NCI-H2227 treated with DMSO at 0.1 percent for 48 hours (cell line): ENCODE measurements around the gene DPP7.

Experiments used
- DNase-seq: peaks from one replicate; lab custom pipeline; 2025; lab: John Stamatoyannopoulos, UW

DPP7 gene

GRCh38 chr9:137111788-137112563 is 2.6 kb downstream of the DPP7 start:
- no peak for DNase-seq

GRCh38 chr9:137110911-137111787 is 3.4 kb downstream of the DPP7 start:
- DNase-seq, result no peak

- DNase-seq, result no peak
Measured at GRCh38 chr9:137110147-137110910, 4.2 kb downstream of the DPP7 start.

GRCh38 chr9:137109250-137110146 is 5.0 kb downstream of the DPP7 start:
- DNase-seq, result no peak

GRCh38 chr9:137108608-137109249 is 5.8 kb downstream of the DPP7 start:
- no peak for DNase-seq

- DNase-seq, result no peak
Measured at GRCh38 chr9:137107982-137108381, 6.6 kb downstream of the DPP7 start.

GRCh38 chr9:137107312-137107921 is 7.1 kb downstream of the DPP7 start:
- DNase-seq, result no peak

GRCh38 chr9:137106662-137107250 is 7.8 kb downstream of the DPP7 start:
- no peak for DNase-seq

GRCh38 chr9:137105814-137106661 is 8.5 kb downstream of the DPP7 start:
- no peak for DNase-seq

GRCh38 chr9:137103206-137103999 is 11.1 kb downstream of the DPP7 start:
- DNase-seq, result no peak

GRCh38 chr9:137099231-137099630 is 15.3 kb downstream of the DPP7 start:
- no peak for DNase-seq

- no peak for DNase-seq
Measured at GRCh38 chr9:137097761-137098462, 16.6 kb downstream of the DPP7 start.

GRCh38 chr9:137096785-137097546 is 17.6 kb downstream of the DPP7 start:
- DNase-seq, result no peak

GRCh38 chr9:137095664-137096517 is 18.6 kb downstream of the DPP7 start:
- no peak for DNase-seq

GRCh38 chr9:137089232-137089947 is 25.1 kb downstream of the DPP7 start:
- no peak for DNase-seq
